OCI-LY1 (cell line): ENCODE data around the gene WDR93.

Source experiments
- H2AFZ ChIP-seq: fragments of 200-600 bp; sonication (generic), shearing (Covaris generic); 2 replicates; pipeline ENCODE4 v1.6.0; 2014; ENCODE audit warnings: antibody characterized with exemption, mild to moderate bottlenecking, low read length
- H3F3A ChIP-seq: fragments of 200-600 bp; sonication (generic), shearing (Covaris generic); 2 replicates; pipeline ENCODE4 v1.6.0; 2014; ENCODE audit warnings: mild to moderate bottlenecking, antibody characterized with exemption, low read length, moderate library complexity; ENCODE audit not compliant: insufficient read depth
- H3K27ac ChIP-seq: fragments of 200-600 bp; sonication (generic); 2 replicates; pipeline ENCODE4 v1.5.1; 2014; ENCODE audit warnings: low read length, mixed run types, mild to moderate bottlenecking, low read depth; ENCODE audit not compliant: poor library complexity, severe bottlenecking
- H3K27me3 ChIP-seq: fragments of 200-600 bp; sonication (generic); 2 replicates; pipeline ENCODE4 v1.6.0; 2014; ENCODE audit warnings: antibody characterized with exemption, mild to moderate bottlenecking, low read length, moderate library complexity; ENCODE audit not compliant: insufficient read depth
- H3K36me3 ChIP-seq: fragments of 200-600 bp; sonication (generic); 2 replicates; pipeline ENCODE4 v1.6.1; 2014; ENCODE audit warnings: mild to moderate bottlenecking, antibody characterized with exemption, low read length, moderate library complexity, mixed read lengths; ENCODE audit not compliant: insufficient read depth
- H3K4me1 ChIP-seq: fragments of 200-600 bp; sonication (generic); 2 replicates; pipeline ENCODE4 v1.5.1; 2014; ENCODE audit warnings: mild to moderate bottlenecking, low read length, moderate library complexity; ENCODE audit not compliant: insufficient read depth, severe bottlenecking
- H3K4me2 ChIP-seq: fragments of 200-600 bp; sonication (generic), shearing (Covaris generic); 2 replicates; pipeline ENCODE4 v1.6.1; 2014; ENCODE audit warnings: low read length
- H3K4me3 ChIP-seq: fragments of 200-600 bp; sonication (generic); 2 replicates; pipeline ENCODE4 v1.5.1; 2014; ENCODE audit warnings: low read length, low read depth, mild to moderate bottlenecking, mixed read lengths; ENCODE audit not compliant: poor library complexity, severe bottlenecking
- H3K79me2 ChIP-seq: fragments of 200-600 bp; shearing (Covaris generic); 2 replicates; pipeline ENCODE4 v1.6.1; 2016; ENCODE audit warnings: mixed run types, low read length, mixed read lengths; ENCODE audit not compliant: insufficient read depth
- H3K9ac ChIP-seq: fragments of 200-600 bp; sonication (generic), shearing (Covaris generic); 2 replicates; pipeline ENCODE4 v1.6.1; 2014; ENCODE audit warnings: mild to moderate bottlenecking, low read length, mixed read lengths
- H3K9me2 ChIP-seq: fragments of 200-600 bp; sonication (generic), shearing (Covaris generic); 2 replicates; pipeline ENCODE4 v1.6.1; 2014; ENCODE audit warnings: low read depth, mild to moderate bottlenecking, low read length, mixed read lengths
- H3K9me3 ChIP-seq: fragments of 200-600 bp; shearing (Covaris generic); 2 replicates; pipeline ENCODE4 v1.6.1; 2014; ENCODE audit warnings: low read length, mixed read lengths
- H4K20me1 ChIP-seq: fragments of 200-600 bp; sonication (generic), shearing (Covaris generic); 2 replicates; pipeline ENCODE4 v1.6.0; 2016; ENCODE audit warnings: mild to moderate bottlenecking, low read length; ENCODE audit not compliant: insufficient read depth
- EZH2 ChIP-seq: fragments of 200-600 bp; sonication (generic), shearing (Covaris generic); IDR thresholded peaks from 2 replicates; pipeline ENCODE4 v1.8.0; 2017; ENCODE audit warnings: borderline replicate concordance, mixed run types, mild to moderate bottlenecking, antibody characterized with exemption, low read length, moderate library complexity, mixed read lengths
- TF ChIP-seq, protein P1 (sequence below): fragments of 200-600 bp; sonication (generic), shearing (Covaris generic); IDR thresholded peaks from 2 replicates; pipeline ENCODE4 v1.5.1; 2017; ENCODE audit warnings: mild to moderate bottlenecking, antibody characterized with exemption, low read length, moderate library complexity, mixed read lengths

WDR93 gene

DNA sequence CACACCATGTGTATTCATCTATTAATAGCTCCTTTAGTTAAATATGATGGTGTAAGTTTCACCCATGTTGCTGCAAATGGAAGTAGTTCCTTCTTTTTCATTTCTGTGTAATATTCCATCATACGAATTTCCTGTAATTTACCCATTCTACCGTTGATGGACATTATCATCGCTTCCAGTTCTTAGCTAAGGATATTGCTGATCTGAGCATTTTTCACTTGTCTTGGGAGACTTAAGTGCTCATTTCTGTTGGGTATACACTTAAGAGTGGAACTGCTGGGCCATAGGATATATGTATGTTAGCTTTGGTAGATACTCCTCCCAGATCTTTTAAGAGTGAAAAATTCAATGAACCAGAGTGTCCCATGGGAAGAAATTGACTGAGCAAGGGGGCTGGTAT, 22.4 kb upstream of the WDR93 start:
- Histone ChIP-seq H3K79me2 (no peaks in the 10 kb centered on the region), H3K4me3 (no peak overlapping the region), H4K20me1 (no peaks in the 10 kb centered on the region), H3F3A (no peaks in the 10 kb centered on the region), H2AFZ (no peak overlapping the region), H3K9me3 (no peaks in the 10 kb centered on the region), H3K27me3 (no peaks in the 10 kb centered on the region), H3K27ac (no peak overlapping the region), H3K9me2 (no peaks in the 10 kb centered on the region), H3K4me1 (no peaks in the 10 kb centered on the region), H3K36me3 (no peaks in the 10 kb centered on the region), H3K4me2 (no peak overlapping the region), H3K9ac (no peak overlapping the region)
- TF ChIP-seq EZH2 = no peak
- TF ChIP-seq, protein P1, sequence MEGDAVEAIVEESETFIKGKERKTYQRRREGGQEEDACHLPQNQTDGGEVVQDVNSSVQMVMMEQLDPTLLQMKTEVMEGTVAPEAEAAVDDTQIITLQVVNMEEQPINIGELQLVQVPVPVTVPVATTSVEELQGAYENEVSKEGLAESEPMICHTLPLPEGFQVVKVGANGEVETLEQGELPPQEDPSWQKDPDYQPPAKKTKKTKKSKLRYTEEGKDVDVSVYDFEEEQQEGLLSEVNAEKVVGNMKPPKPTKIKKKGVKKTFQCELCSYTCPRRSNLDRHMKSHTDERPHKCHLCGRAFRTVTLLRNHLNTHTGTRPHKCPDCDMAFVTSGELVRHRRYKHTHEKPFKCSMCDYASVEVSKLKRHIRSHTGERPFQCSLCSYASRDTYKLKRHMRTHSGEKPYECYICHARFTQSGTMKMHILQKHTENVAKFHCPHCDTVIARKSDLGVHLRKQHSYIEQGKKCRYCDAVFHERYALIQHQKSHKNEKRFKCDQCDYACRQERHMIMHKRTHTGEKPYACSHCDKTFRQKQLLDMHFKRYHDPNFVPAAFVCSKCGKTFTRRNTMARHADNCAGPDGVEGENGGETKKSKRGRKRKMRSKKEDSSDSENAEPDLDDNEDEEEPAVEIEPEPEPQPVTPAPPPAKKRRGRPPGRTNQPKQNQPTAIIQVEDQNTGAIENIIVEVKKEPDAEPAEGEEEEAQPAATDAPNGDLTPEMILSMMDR = no peak

DNA sequence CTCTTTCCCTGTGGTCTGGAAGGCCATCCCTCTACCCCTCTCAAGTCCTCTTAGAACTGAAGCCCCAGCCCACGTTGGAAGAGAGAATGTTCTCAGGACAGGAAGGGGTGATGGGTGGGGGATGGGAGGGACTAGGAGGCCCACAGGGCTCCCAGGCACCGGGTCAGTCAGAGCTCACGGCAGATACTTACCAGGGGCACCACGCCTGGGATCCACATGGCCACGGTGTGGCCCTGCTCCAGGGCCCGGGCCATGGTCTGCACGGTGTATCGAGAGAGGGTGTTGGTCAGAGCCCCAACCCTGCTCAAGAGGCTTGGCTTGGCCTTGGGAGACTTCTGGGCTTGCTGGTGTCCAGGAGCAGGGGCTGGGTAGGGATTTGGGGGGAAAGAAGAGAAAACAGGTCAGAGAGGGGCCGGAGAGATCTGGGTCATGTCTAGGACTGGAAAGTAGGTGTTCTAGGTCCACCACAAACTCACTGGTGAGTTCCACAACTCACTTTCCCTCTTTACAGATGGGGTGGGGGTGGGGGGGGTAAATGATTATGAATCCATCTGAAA, 21.2 kb upstream of the WDR93 start:
- Histone ChIP-seq H3K9ac (no peak overlapping the region), H3K27me3 (no peaks in the 10 kb centered on the region), H3K9me3 (no peaks in the 10 kb centered on the region), H3K4me1 (no peaks in the 10 kb centered on the region), H3K27ac (no peak overlapping the region), H3F3A (no peaks in the 10 kb centered on the region), H3K4me3 (no peak overlapping the region), H3K9me2 (no peaks in the 10 kb centered on the region), H4K20me1 (no peaks in the 10 kb centered on the region), H2AFZ (no peak overlapping the region), H3K4me2 (no peak overlapping the region), H3K36me3 (no peaks in the 10 kb centered on the region), H3K79me2 (no peaks in the 10 kb centered on the region)
- TF ChIP-seq, protein P1 = no peak
- no peak for TF ChIP-seq EZH2

DNA sequence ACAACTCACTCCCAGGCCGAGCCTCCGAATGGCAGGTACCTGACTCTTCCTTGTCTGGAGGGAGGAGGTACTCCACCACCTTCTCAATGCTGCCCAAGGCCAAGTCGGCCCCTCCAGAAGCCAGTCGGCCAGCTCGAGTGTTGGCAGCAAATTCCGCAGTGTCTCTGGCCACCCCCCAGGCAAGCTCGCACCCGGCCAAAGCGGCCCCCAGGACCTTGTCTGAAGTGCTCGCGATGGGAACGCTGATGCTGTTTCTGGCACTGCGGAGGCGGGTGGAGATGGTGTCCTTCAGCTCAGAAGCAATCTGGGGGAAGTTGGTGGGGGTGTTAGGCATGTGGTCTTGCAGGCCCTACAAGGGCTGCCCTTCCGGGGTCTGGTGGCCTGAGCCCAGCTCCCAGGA, 20.7 kb upstream of the WDR93 start:
- TF ChIP-seq, protein P1 = no peak
- TF ChIP-seq EZH2 = no peak
- no peaks in the 10 kb centered on the region for H3K9me3 ChIP-seq
- no peaks in the 10 kb centered on the region for H4K20me1 ChIP-seq
- no peaks in the 10 kb centered on the region for H3K9me2 ChIP-seq
- H3F3A ChIP-seq = no peaks in the 10 kb centered on the region
- no peaks in the 10 kb centered on the region for H3K36me3 ChIP-seq
- no peaks in the 10 kb centered on the region for H3K4me1 ChIP-seq
- H3K9ac ChIP-seq = no peak overlapping the region
- no peak overlapping the region for H3K4me2 ChIP-seq
- no peak overlapping the region for H3K4me3 ChIP-seq
- no peaks in the 10 kb centered on the region for H3K79me2 ChIP-seq
- no peak overlapping the region for H2AFZ ChIP-seq
- H3K27me3 ChIP-seq = no peaks in the 10 kb centered on the region
- no peak overlapping the region for H3K27ac ChIP-seq
